Measurements from ENCODE around the gene APOLD1. TPM values are rescaled to one million over a fixed set of nuclear protein-coding genes. Genes with fewer than 3 reads are reported as not detected.

APOLD1 gene
- total and polyA plus RNA-seq, 2 of the 4 experiments (the other 2 are of a cell fraction) = 2.3 to 4.5 TPM

DNA sequence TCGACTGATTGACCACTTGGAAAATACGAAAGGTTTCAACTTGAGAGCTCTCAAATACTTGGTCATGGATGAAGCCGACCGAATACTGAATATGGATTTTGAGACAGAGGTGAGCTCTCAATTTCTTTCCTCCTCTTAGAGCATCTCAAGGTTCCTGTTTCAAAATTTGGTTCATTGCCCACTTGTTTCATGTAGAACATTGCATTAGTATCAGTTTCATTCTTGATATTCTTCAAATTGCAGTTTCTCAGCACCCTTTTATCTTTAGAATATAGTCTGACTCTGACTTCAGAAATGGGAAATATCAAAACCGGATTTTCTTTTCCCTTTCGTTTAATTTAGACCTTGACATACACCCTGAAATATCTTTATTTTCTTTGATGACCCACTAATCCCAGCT, 36.5 kb downstream of the APOLD1 start:
- Histone ChIP-seq H2AK9ac (replicated peaks; ENCODE audit: low read depth, low read length, poor library complexity) (no peak overlapping the region), H3K9me1 (ENCODE audit: insufficient read depth, low read length) (peaks cover 13% of the 10 kb centered on the region), H2BK120ac (ENCODE audit: low read depth, low read length) (peak overlapping the region; percentile 25; the same call in 1 of the 2 replicates), H2AFZ (replicated peaks; ENCODE audit: low read length, poor library complexity) (no peak overlapping the region), H4K20me1 (ENCODE audit: insufficient read depth, low read length) (peaks cover 7% of the 10 kb centered on the region; the same call in 1 of the 2 replicates), H2AK5ac (ENCODE audit: low read depth, low read length) (no peak overlapping the region), H3K9me3 (ENCODE audit: control insufficient read depth, insufficient read depth, low read length) (no peaks in the 10 kb centered on the region), H3K79me1 (ENCODE audit: low read depth in 1 of 2, low read length in 2 of 2) (peaks cover 26 to 61% of the 10 kb centered on the region in 2 experiments), H4K8ac (ENCODE audit: low read depth in 2 of 2, low read length in 2 of 2) (peak overlapping the region in 1 of 2 experiments; percentile 61; a peak in 2 of 4 replicates), H2BK20ac (ENCODE audit: low read depth, low read length) (peak overlapping the region; percentile 21; the same call in 1 of the 2 replicates), H3K14ac (replicated peaks; ENCODE audit: low read depth, low read length) (0 out of 2 replicates have a peak overlapping the region, but pooled peaks have one; percentile 7), H2BK15ac (ENCODE audit: low read depth, low read length) (no peak overlapping the region), H3K23ac (ENCODE audit: low read depth, low read length) (no peak overlapping the region; the same call in 1 of the 2 replicates), H2BK5ac (ENCODE audit: low read depth, low read length, poor library complexity, severe bottlenecking) (peak overlapping the region; percentile 97), H3K27me3 (ENCODE audit: control insufficient read depth, insufficient read depth, low read length) (no peaks in the 10 kb centered on the region), H3K4me1 (ENCODE audit: control insufficient read depth, insufficient read depth, low read length) (peaks cover 25% of the 10 kb centered on the region), H3K9ac (ENCODE audit: low read depth, low read length) (no peak overlapping the region), H3K4ac (ENCODE audit: low read depth, low read length) (peak overlapping the region; percentile 66; the same call in 1 of the 2 replicates), H3K4me2 (ENCODE audit: low read depth, low read length) (no peak overlapping the region), H3K4me3 (ENCODE audit: insufficient read depth, low read depth, low read length) (no peak overlapping the region), H3K27ac (ENCODE audit: insufficient read depth, low read length) (no peak overlapping the region), H4K91ac (ENCODE audit: insufficient read depth, low read depth, low read length) (no peak overlapping the region), H3K56ac (ENCODE audit: extremely low read depth, insufficient read depth, low read length) (no peak overlapping the region), H4K5ac (ENCODE audit: low read depth, low read length) (peak overlapping the region; percentile 30; the same call in 1 of the 2 replicates), H3K18ac (ENCODE audit: low read depth, low read length) (peak overlapping the region; percentile 20; the same call in 1 of the 2 replicates), H3K36me3 (ENCODE audit: control insufficient read depth, insufficient read depth, low read length) (peaks cover 34% of the 10 kb centered on the region)
- CTCF ChIA-PET = interaction anchor here (0.6 to 1.5 kb wide), 2 partner anchors 15 to 744 kb away, joined by 3 to 5 read pairs; no protein-coding TSS in a partner anchor
- intact Hi-C loops (cut with micrococcal nuclease) = no loop called here
- ATAC-seq (ENCODE audit: low read depth) (no peak), DNase-seq (no peak)
- POLR2A ChIA-PET (ENCODE audit: unreplicated experiment) = interaction anchor here (0.6 kb wide), 1 partner anchor 396 kb away, joined by 3 read pairs; no protein-coding TSS in a partner anchor
- dilution Hi-C loops (cut with HindIII; ENCODE audit: low sequenced_read_pairs, unreplicated experiment) = no loop called here
- no CpG with 5 or more reads among the region's 6 CpGs for WGBS, 2 experiments (ENCODE audit: extremely low coverage in 2 of 2, insufficient read length in 1 of 2)
- in situ Hi-C loops (cut with MboI; ENCODE audit: low sequenced_read_pairs) = no loop called here
- no TSS peak for BruUV-seq (replicated peaks)
- TF ChIP-seq RAD21 (IDR thresholded peaks at IDR 0.05; ENCODE audit: low read length) = no peak
- no peak for TF ChIP-seq CEBPB (IDR thresholded peaks at IDR 0.05; ENCODE audit: low read depth, low read length)
- TF ChIP-seq FOS (IDR thresholded peaks at IDR 0.05; ENCODE audit: low read depth, low read length) = no peak
- no peak for TF ChIP-seq SMC3 (IDR thresholded peaks at IDR 0.05; ENCODE audit: low read depth, low read length)
- TF ChIP-seq POLR2A (IDR thresholded peaks at IDR 0.05; ENCODE audit: low read depth, low read length) = no peak
- TF ChIP-seq MAZ (IDR thresholded peaks at IDR 0.05; ENCODE audit: borderline replicate concordance, low read depth, low read length) = no peak
- TF ChIP-seq, protein P1, sequence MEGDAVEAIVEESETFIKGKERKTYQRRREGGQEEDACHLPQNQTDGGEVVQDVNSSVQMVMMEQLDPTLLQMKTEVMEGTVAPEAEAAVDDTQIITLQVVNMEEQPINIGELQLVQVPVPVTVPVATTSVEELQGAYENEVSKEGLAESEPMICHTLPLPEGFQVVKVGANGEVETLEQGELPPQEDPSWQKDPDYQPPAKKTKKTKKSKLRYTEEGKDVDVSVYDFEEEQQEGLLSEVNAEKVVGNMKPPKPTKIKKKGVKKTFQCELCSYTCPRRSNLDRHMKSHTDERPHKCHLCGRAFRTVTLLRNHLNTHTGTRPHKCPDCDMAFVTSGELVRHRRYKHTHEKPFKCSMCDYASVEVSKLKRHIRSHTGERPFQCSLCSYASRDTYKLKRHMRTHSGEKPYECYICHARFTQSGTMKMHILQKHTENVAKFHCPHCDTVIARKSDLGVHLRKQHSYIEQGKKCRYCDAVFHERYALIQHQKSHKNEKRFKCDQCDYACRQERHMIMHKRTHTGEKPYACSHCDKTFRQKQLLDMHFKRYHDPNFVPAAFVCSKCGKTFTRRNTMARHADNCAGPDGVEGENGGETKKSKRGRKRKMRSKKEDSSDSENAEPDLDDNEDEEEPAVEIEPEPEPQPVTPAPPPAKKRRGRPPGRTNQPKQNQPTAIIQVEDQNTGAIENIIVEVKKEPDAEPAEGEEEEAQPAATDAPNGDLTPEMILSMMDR (conservative IDR thresholded peaks at IDR 0.05; ENCODE audit: low read depth, low read length) = no peak
- no peak for TF ChIP-seq ELK1 (IDR thresholded peaks at IDR 0.05; ENCODE audit: borderline replicate concordance, low read depth, low read length)
- TF ChIP-seq BHLHE40 (IDR thresholded peaks at IDR 0.05; ENCODE audit: low read depth, low read length) = no peak

Data from IMR-90 (cell line).